ENCODE results near the gene UBC. TPM values are rescaled to one million over a fixed set of nuclear protein-coding genes. Genes with fewer than 3 reads are reported as not detected.

Gene UBC
- total RNA-seq, 4 donors from 2014 or later = 1,276 to 1,840 (median 1,378) TPM

DNA sequence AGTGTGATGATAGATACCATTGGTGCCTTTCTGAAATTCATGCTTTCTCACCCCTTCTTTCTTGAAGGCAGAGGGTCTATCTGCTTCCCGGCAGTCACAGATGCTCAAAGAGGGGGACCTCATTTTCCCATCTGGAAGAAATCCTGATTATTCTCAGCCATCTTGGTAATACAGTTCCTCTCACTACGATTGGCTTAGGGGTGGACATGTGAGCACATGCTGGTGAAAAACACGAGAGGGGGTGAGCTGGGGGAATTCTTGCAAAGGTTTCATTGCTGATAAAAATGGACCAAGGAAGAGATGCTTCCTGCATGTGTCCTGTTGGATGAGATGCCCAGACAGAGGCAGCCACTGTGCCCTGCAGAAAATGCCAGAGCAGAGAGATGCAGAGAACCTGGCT lies 37.0 kb downstream of the UBC start:
- H3K27me3 ChIP-seq = no peaks in the 10 kb centered on the region
- no peaks in the 10 kb centered on the region for H3K9me3 ChIP-seq
- TF ChIP-seq POLR2A (IDR thresholded peaks at IDR 0.05) (no peak), EP300 (IDR thresholded peaks at IDR 0.05) (no peak)
- TF ChIP-seq, protein P1, sequence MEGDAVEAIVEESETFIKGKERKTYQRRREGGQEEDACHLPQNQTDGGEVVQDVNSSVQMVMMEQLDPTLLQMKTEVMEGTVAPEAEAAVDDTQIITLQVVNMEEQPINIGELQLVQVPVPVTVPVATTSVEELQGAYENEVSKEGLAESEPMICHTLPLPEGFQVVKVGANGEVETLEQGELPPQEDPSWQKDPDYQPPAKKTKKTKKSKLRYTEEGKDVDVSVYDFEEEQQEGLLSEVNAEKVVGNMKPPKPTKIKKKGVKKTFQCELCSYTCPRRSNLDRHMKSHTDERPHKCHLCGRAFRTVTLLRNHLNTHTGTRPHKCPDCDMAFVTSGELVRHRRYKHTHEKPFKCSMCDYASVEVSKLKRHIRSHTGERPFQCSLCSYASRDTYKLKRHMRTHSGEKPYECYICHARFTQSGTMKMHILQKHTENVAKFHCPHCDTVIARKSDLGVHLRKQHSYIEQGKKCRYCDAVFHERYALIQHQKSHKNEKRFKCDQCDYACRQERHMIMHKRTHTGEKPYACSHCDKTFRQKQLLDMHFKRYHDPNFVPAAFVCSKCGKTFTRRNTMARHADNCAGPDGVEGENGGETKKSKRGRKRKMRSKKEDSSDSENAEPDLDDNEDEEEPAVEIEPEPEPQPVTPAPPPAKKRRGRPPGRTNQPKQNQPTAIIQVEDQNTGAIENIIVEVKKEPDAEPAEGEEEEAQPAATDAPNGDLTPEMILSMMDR (IDR thresholded peaks at IDR 0.05) = no peak
- no peak overlapping the region for H3K27ac ChIP-seq
- H3K4me3 ChIP-seq = no peak overlapping the region
- peaks cover 0 to 9% (median 0%) of the 10 kb centered on the region in 4 donors for H3K4me1 ChIP-seq
- DNase-seq (ENCODE audit: low spot score in 2 of 2) = no peak
- WGBS, 2 donors = 64 to 77% methylated on average over 3 of the region's 3 CpGs
- H3K36me3 ChIP-seq = no peaks in the 10 kb centered on the region

DNA sequence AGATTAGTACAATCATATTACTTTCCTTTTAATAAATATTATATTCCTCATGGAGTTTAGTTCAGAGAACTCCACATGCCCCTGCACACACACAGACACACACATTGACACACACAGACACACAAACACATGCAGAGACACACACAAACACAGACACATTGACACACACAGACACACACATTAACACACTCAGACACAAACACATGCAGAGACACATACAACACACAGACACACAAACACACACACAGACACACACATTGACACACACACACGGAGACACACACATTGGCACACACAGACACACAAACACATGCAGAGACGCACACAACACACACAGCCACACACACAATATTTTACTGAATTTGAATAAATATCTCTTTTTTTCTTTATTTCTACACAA lies 38.3 kb downstream of the UBC start:
- TF ChIP-seq EP300 (IDR thresholded peaks at IDR 0.05) (no peak), POLR2A (IDR thresholded peaks at IDR 0.05) (no peak)
- TF ChIP-seq, protein P1 (IDR thresholded peaks at IDR 0.05) = no peak
- DNase-seq (ENCODE audit: low spot score in 2 of 2) = no peak
- no peaks in the 10 kb centered on the region for H3K27me3 ChIP-seq
- no peak overlapping the region for H3K27ac ChIP-seq
- no peak overlapping the region for H3K4me3 ChIP-seq
- WGBS, 2 donors = 72 to 90% methylated on average over 2 of the region's 2 CpGs
- H3K4me1 ChIP-seq = peaks cover 0 to 9% (median 0%) of the 10 kb centered on the region in 4 donors
- H3K36me3 ChIP-seq = no peaks in the 10 kb centered on the region
- no peaks in the 10 kb centered on the region for H3K9me3 ChIP-seq

- WGBS, 2 donors = 63 to 71% methylated on average over 2 of the region's 2 CpGs
- H3K4me3 ChIP-seq = no peak overlapping the region
- H3K9me3 ChIP-seq = no peaks in the 10 kb centered on the region
- no peak overlapping the region for H3K27ac ChIP-seq
- no peaks in the 10 kb centered on the region for H3K36me3 ChIP-seq
- H3K4me1 ChIP-seq = peaks cover 0 to 9% (median 0%) of the 10 kb centered on the region in 4 donors
- H3K27me3 ChIP-seq = no peaks in the 10 kb centered on the region
- DNase-seq (ENCODE audit: low spot score in 2 of 2) = no peak
- no peak for TF ChIP-seq POLR2A (IDR thresholded peaks at IDR 0.05)
- no peak for TF ChIP-seq EP300 (IDR thresholded peaks at IDR 0.05)
- TF ChIP-seq, protein P1 (IDR thresholded peaks at IDR 0.05) = no peak
These were observed 38.7 kb downstream of the UBC start for GRCh38 chr12:124875803-124876132.

- Histone ChIP-seq H3K36me3 (no peaks in the 10 kb centered on the region), H3K4me1 (peaks cover 0 to 9% (median 0%) of the 10 kb centered on the region in 4 donors), H3K4me3 (no peak overlapping the region), H3K9me3 (no peaks in the 10 kb centered on the region), H3K27ac (no peak overlapping the region), H3K27me3 (no peaks in the 10 kb centered on the region)
- DNase-seq (ENCODE audit: low spot score in 2 of 2) = no peak
- 70 to 85% methylated on average over 13 to 14 of the region's 14 CpGs for WGBS, 2 donors
- no peak for TF ChIP-seq POLR2A (IDR thresholded peaks at IDR 0.05)
- TF ChIP-seq, protein P1 (IDR thresholded peaks at IDR 0.05) = no peak
- no peak for TF ChIP-seq EP300 (IDR thresholded peaks at IDR 0.05)
These were observed 39.3 kb downstream of the UBC start for GRCh38 chr12:124874988-124875802.

GRCh38 chr12:124874188-124874587 lies 40.3 kb downstream of the UBC start:
- no peak overlapping the region for H3K27ac ChIP-seq
- no peak overlapping the region for H3K4me3 ChIP-seq
- H3K4me1 ChIP-seq = peaks cover 0 to 9% (median 0%) of the 10 kb centered on the region in 4 donors
- whole genome bisulfite sequencing, 2 donors = 96% methylated on average over 4 of the region's 4 CpGs
- no peaks in the 10 kb centered on the region for H3K36me3 ChIP-seq
- no peaks in the 10 kb centered on the region for H3K27me3 ChIP-seq
- no peak for TF ChIP-seq POLR2A (IDR thresholded peaks at IDR 0.05)
- no peak for TF ChIP-seq EP300 (IDR thresholded peaks at IDR 0.05)
- TF ChIP-seq, protein P1 (IDR thresholded peaks at IDR 0.05) = no peak
- no peak for DNase-seq (ENCODE audit: low spot score in 2 of 2)
- H3K9me3 ChIP-seq = no peaks in the 10 kb centered on the region

All from tibial nerve (tissue), 4 donors.